IMR-90 (cell line): ENCODE results near the gene SEMG2. TPM values are rescaled to one million over a fixed set of nuclear protein-coding genes. Genes with fewer than 3 reads are reported as not detected.

Experiments
- ATAC-seq: fragments of 200-7000 bp; cut with Tn5 transposase; 2 replicates; pipeline ENCODE4 v1.9.1; 2020; ENCODE audit warnings: low read depth, mild to moderate bottlenecking, moderate library complexity
- BruUV-seq: library from RNA; stranded (reverse); fragments of 400-500 nt; replicated peaks from 2 replicates; lab custom pipeline; 2021; lab: Mats Ljungman, UMichigan
- CTCF ChIA-PET: fragments of 300-600 bp; formaldehyde crosslinking; extraction: SDS; loops from one replicate; lab custom pipeline; 2021; ENCODE audit warnings: antibody characterized with exemption; lab: Yijun Ruan, JAX
- POLR2A ChIA-PET: fragments of 300-600 bp; sonication (Branson Sonifier 250); formaldehyde crosslinking; loops from one replicate; lab custom pipeline; 2022; ENCODE audit warnings: antibody characterized with exemption; ENCODE audit not compliant: unreplicated experiment; lab: Charles Lee
- DNase-seq: peaks from one replicate; pipeline ENCODE4 v3.0.0; 2013
- H2AFZ ChIP-seq: replicated peaks from 2 replicates; pipeline ENCODE3; 2013; ENCODE audit warnings: low read length, mild to moderate bottlenecking; ENCODE audit not compliant: poor library complexity
- H2AK5ac ChIP-seq: 2 replicates; pipeline ENCODE4 v1.6.1; 2013; ENCODE audit warnings: low read depth, low read length, inconsistent platforms
- H2AK9ac ChIP-seq: replicated peaks from 2 replicates; pipeline ENCODE3; 2013; ENCODE audit warnings: mild to moderate bottlenecking, low read depth, low read length, moderate library complexity; ENCODE audit not compliant: poor library complexity
- H2BK120ac ChIP-seq: 2 replicates; pipeline ENCODE4 v1.6.1; 2013; ENCODE audit warnings: low read depth, low read length, inconsistent platforms
- H2BK15ac ChIP-seq: 3 replicates; pipeline ENCODE4 v1.6.1; 2013; ENCODE audit warnings: low read depth, low read length, inconsistent platforms
- H2BK20ac ChIP-seq: 2 replicates; pipeline ENCODE4 v1.6.1; 2013; ENCODE audit warnings: low read depth, mild to moderate bottlenecking, inconsistent platforms, low read length, moderate library complexity
- H2BK5ac ChIP-seq: 2 replicates; pipeline ENCODE4 v1.6.1; 2013; ENCODE audit warnings: mild to moderate bottlenecking, low read depth, low read length, inconsistent platforms; ENCODE audit not compliant: poor library complexity, severe bottlenecking
- H3K14ac ChIP-seq: replicated peaks from 2 replicates; pipeline ENCODE4 v1.6.1; 2013; ENCODE audit warnings: low read depth, low read length, inconsistent platforms
- H3K18ac ChIP-seq: 2 replicates; pipeline ENCODE4 v1.6.1; 2013; ENCODE audit warnings: low read depth, low read length, control low read depth
- H3K23ac ChIP-seq: 2 replicates; pipeline ENCODE4 v1.6.1; 2013; ENCODE audit warnings: low read depth, low read length, inconsistent platforms
- H3K27ac ChIP-seq: 2 replicates; pipeline ENCODE4 v1.5.1; 2013; ENCODE audit warnings: mild to moderate bottlenecking, control low read depth, low read length; ENCODE audit not compliant: insufficient read depth
- H3K27me3 ChIP-seq: 2 replicates; pipeline ENCODE4 v1.6.1; 2013; ENCODE audit warnings: low read length; ENCODE audit not compliant: control insufficient read depth, insufficient read depth
- H3K36me3 ChIP-seq: 2 replicates; pipeline ENCODE4 v1.6.1; 2013; ENCODE audit warnings: low read length, mixed read lengths; ENCODE audit not compliant: control insufficient read depth, insufficient read depth
- H3K4ac ChIP-seq: 2 replicates; pipeline ENCODE4 v1.6.1; 2013; ENCODE audit warnings: low read depth, low read length, inconsistent platforms
- H3K4me1 ChIP-seq: 2 replicates; pipeline ENCODE4 v1.6.1; 2013; ENCODE audit warnings: low read length, mixed read lengths; ENCODE audit not compliant: control insufficient read depth, insufficient read depth
- H3K4me2 ChIP-seq: 2 replicates; pipeline ENCODE4 v1.6.1; 2013; ENCODE audit warnings: low read depth, mild to moderate bottlenecking, control low read depth, low read length, moderate library complexity
- H3K4me3 ChIP-seq: 2 replicates; pipeline ENCODE4 v1.5.1; 2013; ENCODE audit warnings: low read depth, mild to moderate bottlenecking, control low read depth, low read length, moderate library complexity; ENCODE audit not compliant: insufficient read depth
- H3K56ac ChIP-seq: 2 replicates; pipeline ENCODE4 v1.6.1; 2013; ENCODE audit warnings: low read length, inconsistent platforms; ENCODE audit not compliant: insufficient read depth; ENCODE audit errors: extremely low read depth
- H3K79me1 ChIP-seq, 2 experiments: 2 replicates each; pipeline ENCODE4 v1.6.1; 2013; ENCODE audit warnings: low read length in 2 of 2, inconsistent platforms in 1 of 2, low read depth in 1 of 2
- H3K9ac ChIP-seq: 2 replicates; pipeline ENCODE4 v1.6.1; 2013; ENCODE audit warnings: low read depth, low read length, control low read depth
- H3K9me1 ChIP-seq: 2 replicates; pipeline ENCODE4 v1.6.1; 2013; ENCODE audit warnings: low read length, inconsistent platforms; ENCODE audit not compliant: insufficient read depth
- H3K9me3 ChIP-seq: 2 replicates; pipeline ENCODE4 v1.6.1; 2013; ENCODE audit warnings: low read length; ENCODE audit not compliant: control insufficient read depth, insufficient read depth
- H4K20me1 ChIP-seq: 2 replicates; pipeline ENCODE4 v1.6.1; 2013; ENCODE audit warnings: low read length, inconsistent platforms; ENCODE audit not compliant: insufficient read depth
- H4K5ac ChIP-seq: 2 replicates; pipeline ENCODE4 v1.6.1; 2013; ENCODE audit warnings: mild to moderate bottlenecking, low read depth, low read length, control low read depth
- H4K8ac ChIP-seq, 2 experiments: 2 replicates each; pipeline ENCODE4 v1.6.1; 2013; ENCODE audit warnings: low read depth in 2 of 2, low read length in 2 of 2, control low read depth in 1 of 2, inconsistent platforms in 1 of 2
- H4K91ac ChIP-seq: 2 replicates; pipeline ENCODE4 v1.6.1; 2013; ENCODE audit warnings: low read depth, low read length, inconsistent platforms; ENCODE audit not compliant: insufficient read depth
- POLR2A ChIP-seq: IDR thresholded peaks from 2 replicates; pipeline ENCODE4 v1.6.1; 2012; ENCODE audit warnings: mild to moderate bottlenecking, low read depth, low read length
- WGBS, 2 experiments: methylation state at CpG; one replicate each; pipeline versions ENCODE4 v1.1.5 to v1.1.7; 2013; ENCODE audit warnings: missing lambda C conversion rate in 2 of 2; ENCODE audit not compliant: insufficient read length in 1 of 2; ENCODE audit errors: extremely low coverage in 2 of 2; 5-methylcytosine and 5-hydroxymethylcytosine counted together
- dilution Hi-C: fragments of 300-500 bp; cut with HindIII; formaldehyde crosslinking; loops from one replicate; pipeline ENCODE4 v1.14.3; 2018; ENCODE audit warnings: low sequenced_read_pairs; ENCODE audit not compliant: unreplicated experiment
- in situ Hi-C: fragments of 300-500 bp; cut with MboI; formaldehyde crosslinking; loops from 3 replicates; pipeline ENCODE4 v1.14.3; 2019; ENCODE audit warnings: low sequenced_read_pairs, inconsistent platforms, mixed read lengths
- intact Hi-C: fragments of 100-400 bp; cut with micrococcal nuclease; formaldehyde crosslinking; loops from 2 replicates; pipeline ENCODE4 v1.10.0; 2022
- polyA plus RNA-seq, 3 experiments: library from polyadenylated mRNA; depleted of rRNA; stranded (reverse); fragments of >200 nt; gene quantifications; 2 replicates each; pipeline ENCODE4 v1.2.3, GENCODE V29; 2012; ENCODE audit warnings: low replicate concordance in 1 of 3
- total RNA-seq: library from RNA; depleted of rRNA; stranded (reverse); fragments of >200 nt; gene quantifications from 2 replicates; pipeline ENCODE4 v1.2.3, GENCODE V29; 2012

Gene SEMG2
- total and polyA plus RNA-seq, 2 of the 4 experiments (the other 2 are of a cell fraction): not detected

DNA sequence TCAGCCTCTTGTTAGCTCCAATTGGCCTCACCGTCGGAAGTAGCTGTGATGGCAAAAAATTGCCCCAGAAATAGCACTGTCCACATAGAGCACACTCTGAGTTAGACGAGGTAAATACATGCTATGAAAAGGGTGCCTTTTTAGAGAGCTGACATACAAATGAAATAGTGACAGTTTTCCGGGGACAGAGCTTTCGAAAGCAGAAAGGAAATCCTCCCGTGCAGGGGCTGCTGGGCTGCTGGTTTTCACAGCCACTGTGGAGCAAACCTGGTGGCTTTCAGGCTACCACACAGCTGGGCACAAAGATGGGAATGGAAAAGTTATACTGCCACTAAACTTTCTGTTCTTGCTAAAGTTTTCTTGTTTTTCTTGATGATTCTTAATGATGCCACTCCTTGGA lies 24.9 kb downstream of the SEMG2 start:
- no peak overlapping the region for H4K91ac ChIP-seq
- H2AFZ ChIP-seq: no peak overlapping the region

More for the DNA sequence above, 24.9 kb downstream of the SEMG2 start:
- in situ Hi-C loops (no loop called here), dilution Hi-C loops (no loop called here), intact Hi-C loops (no loop called here)
- Histone ChIP-seq H3K9me3 (no peaks in the 10 kb centered on the region), H3K27me3 (peaks cover 8% of the 10 kb centered on the region; the same call in 1 of the 2 replicates), H4K8ac (no peak overlapping the region), H3K4me3 (no peak overlapping the region), H3K9me1 (no peaks in the 10 kb centered on the region), H2BK5ac (no peak overlapping the region), H3K4ac (no peak overlapping the region), H4K5ac (no peak overlapping the region), H3K18ac (no peak overlapping the region), H3K79me1 (no peaks in the 10 kb centered on the region), H3K4me2 (no peak overlapping the region), H2BK15ac (no peak overlapping the region), H3K9ac (no peak overlapping the region), H2BK120ac (no peak overlapping the region), H3K14ac (no peak overlapping the region), H3K23ac (no peak overlapping the region), H2BK20ac (no peak overlapping the region), H2AK9ac (no peak overlapping the region), H2AK5ac (no peak overlapping the region), H3K4me1 (no peaks in the 10 kb centered on the region), H3K56ac (no peak overlapping the region), H3K36me3 (no peaks in the 10 kb centered on the region), H4K20me1 (no peaks in the 10 kb centered on the region), H3K27ac (no peak overlapping the region)
- WGBS, 2 experiments: no CpG with 5 or more reads among the region's 6 CpGs
- no peak for ATAC-seq
- TF ChIP-seq POLR2A: no peak
- CTCF ChIA-PET: no interaction called here
- POLR2A ChIA-PET: no interaction called here
- DNase-seq: no peak
- BruUV-seq: no TSS peak
